MM.1S (cell line): ENCODE data around the gene GALNT6.

Source experiments
- DNase-seq: peaks from one replicate; pipeline ENCODE4 v3.0.0-alpha.2; 2015
- H2AFZ ChIP-seq: fragments of 300-600 bp; sonication (generic); 2 replicates; pipeline ENCODE4 v1.6.0; 2016; ENCODE audit warnings: antibody characterized with exemption, low read length
- H3F3A ChIP-seq: fragments of 300-600 bp; sonication (generic); 2 replicates; pipeline ENCODE4 v1.6.1; 2016; ENCODE audit warnings: mild to moderate bottlenecking, antibody characterized with exemption, low read length, moderate library complexity, mixed read lengths; ENCODE audit not compliant: insufficient read depth
- H3K27ac ChIP-seq: fragments of 300-600 bp; sonication (generic); 2 replicates; pipeline ENCODE4 v1.5.1; 2016; ENCODE audit warnings: mild to moderate bottlenecking, low read length
- H3K27me3 ChIP-seq: fragments of 300-600 bp; sonication (generic); replicated peaks from 2 replicates; pipeline ENCODE4 v1.6.0; 2016; ENCODE audit warnings: low read length; ENCODE audit not compliant: insufficient read depth
- H3K36me3 ChIP-seq: fragments of 300-600 bp; sonication (generic); replicated peaks from 2 replicates; pipeline ENCODE4 v1.6.1; 2016; ENCODE audit warnings: mild to moderate bottlenecking, low read length, mixed read lengths; ENCODE audit not compliant: insufficient read depth
- H3K4me1 ChIP-seq: fragments of 300-600 bp; sonication (generic); 2 replicates; pipeline ENCODE4 v1.6.1; 2016; ENCODE audit warnings: low read length, mixed read lengths
- H3K4me2 ChIP-seq: fragments of 300-600 bp; sonication (generic); 2 replicates; pipeline ENCODE4 v1.6.0; 2016; ENCODE audit warnings: low read depth, low read length
- H3K4me3 ChIP-seq: fragments of 300-600 bp; sonication (generic); 2 replicates; pipeline ENCODE4 v1.5.1; 2016; ENCODE audit warnings: low read length, mixed read lengths
- H3K79me2 ChIP-seq: fragments of 300-600 bp; sonication (generic); 2 replicates; pipeline ENCODE4 v1.6.1; 2016; ENCODE audit warnings: mixed run types, low read length, mixed read lengths
- H3K9ac ChIP-seq: fragments of 300-600 bp; sonication (generic); 2 replicates; pipeline ENCODE4 v1.6.1; 2016; ENCODE audit warnings: low read length, mixed read lengths
- H3K9me2 ChIP-seq: fragments of 300-600 bp; sonication (generic); replicated peaks from 2 replicates; pipeline ENCODE4 v1.6.1; 2016; ENCODE audit warnings: mild to moderate bottlenecking, low read length, mixed read lengths; ENCODE audit not compliant: insufficient read depth
- H3K9me3 ChIP-seq: fragments of 300-600 bp; sonication (generic); replicated peaks from 2 replicates; pipeline ENCODE4 v1.6.1; 2016; ENCODE audit warnings: mild to moderate bottlenecking, low read length, mixed read lengths; ENCODE audit not compliant: insufficient read depth
- H4K20me1 ChIP-seq: fragments of 300-600 bp; sonication (generic); 2 replicates; pipeline ENCODE4 v1.6.1; 2016; ENCODE audit warnings: mild to moderate bottlenecking, low read length, moderate library complexity, mixed read lengths; ENCODE audit not compliant: insufficient read depth
- CTCF ChIP-seq: fragments of 300-600 bp; sonication (generic); IDR thresholded peaks from 2 replicates; pipeline ENCODE4 v1.5.1; 2016; ENCODE audit warnings: antibody characterized with exemption, low read length, mixed read lengths
- EZH2 ChIP-seq: fragments of 300-600 bp; sonication (generic); optimal IDR thresholded peaks from 2 replicates; pipeline ENCODE3; 2017; ENCODE audit warnings: low read depth, mild to moderate bottlenecking, antibody characterized with exemption, low read length, mixed read lengths
- EZH2phosphoT487 ChIP-seq: fragments of 300-600 bp; sonication (generic); IDR thresholded peaks from 2 replicates; pipeline ENCODE4 v1.6.1; 2018; ENCODE audit warnings: antibody characterized with exemption, low read length

Gene GALNT6

GRCh38 chr12:51359851-51360250, 31.4 kb downstream of the GALNT6 start:
- no peaks in the 10 kb centered on the region for H3K79me2 ChIP-seq
- no peak overlapping the region for H3K4me2 ChIP-seq
- no peaks in the 10 kb centered on the region for H3K4me1 ChIP-seq
- no peaks in the 10 kb centered on the region for H3K27me3 ChIP-seq
- H3K27ac ChIP-seq: no peak overlapping the region
- no peak overlapping the region for H2AFZ ChIP-seq
- no peaks in the 10 kb centered on the region for H4K20me1 ChIP-seq
- H3K4me3 ChIP-seq: no peak overlapping the region
- no peak for TF ChIP-seq EZH2
- no peak for TF ChIP-seq CTCF
- TF ChIP-seq EZH2phosphoT487: no peak
- H3K9ac ChIP-seq: no peak overlapping the region
- no peaks in the 10 kb centered on the region for H3K9me3 ChIP-seq
- H3K36me3 ChIP-seq: no peaks in the 10 kb centered on the region
- DNase-seq: no peak
- no peaks in the 10 kb centered on the region for H3F3A ChIP-seq
- no peaks in the 10 kb centered on the region for H3K9me2 ChIP-seq

- H3K9me3 ChIP-seq: no peaks in the 10 kb centered on the region
- no peak overlapping the region for H3K27ac ChIP-seq
- no peaks in the 10 kb centered on the region for H3K79me2 ChIP-seq
- H4K20me1 ChIP-seq: no peaks in the 10 kb centered on the region
- TF ChIP-seq EZH2: no peak
- no peak for TF ChIP-seq CTCF
- TF ChIP-seq EZH2phosphoT487: no peak
- no peak overlapping the region for H3K4me2 ChIP-seq
- no peak overlapping the region for H3K9ac ChIP-seq
- DNase-seq: no peak
- no peak overlapping the region for H2AFZ ChIP-seq
- H3K4me1 ChIP-seq: no peaks in the 10 kb centered on the region
- H3K4me3 ChIP-seq: no peak overlapping the region
- no peaks in the 10 kb centered on the region for H3K36me3 ChIP-seq
- H3K27me3 ChIP-seq: no peaks in the 10 kb centered on the region
- no peaks in the 10 kb centered on the region for H3K9me2 ChIP-seq
- no peaks in the 10 kb centered on the region for H3F3A ChIP-seq
These were observed 32.7 kb downstream of the GALNT6 start for GRCh38 chr12:51358496-51358895.

- Histone ChIP-seq H3K4me2 (no peak overlapping the region), H3K36me3 (no peaks in the 10 kb centered on the region), H3F3A (no peaks in the 10 kb centered on the region), H2AFZ (no peak overlapping the region), H3K9me3 (no peaks in the 10 kb centered on the region), H3K4me1 (no peaks in the 10 kb centered on the region), H3K9ac (no peak overlapping the region), H3K27ac (no peak overlapping the region), H3K9me2 (no peaks in the 10 kb centered on the region), H3K27me3 (no peaks in the 10 kb centered on the region), H3K4me3 (no peak overlapping the region), H3K79me2 (no peaks in the 10 kb centered on the region), H4K20me1 (no peaks in the 10 kb centered on the region)
- TF ChIP-seq CTCF (no peak), EZH2phosphoT487 (no peak), EZH2 (no peak)
- DNase-seq: no peak
These were observed 33.7 kb downstream of the GALNT6 start for GRCh38 chr12:51357374-51358047.
